A673 (cell line): ENCODE measurements around the gene ZSWIM5. TPM values are rescaled to one million over a fixed set of nuclear protein-coding genes. Genes with fewer than 3 reads are reported as not detected.
"Not testable (repeated sequence)": the region's sequence is repeated elsewhere in the genome, so short reads cannot be mapped to it uniquely, and the experiment has no call there.

ENCODE experiments used
- BruUV-seq: library from RNA; stranded (reverse); fragments of 400-500 nt; replicated peaks from 2 replicates; lab custom pipeline; 2021; lab: Mats Ljungman, UMichigan
- CTCF ChIA-PET: fragments of 300-600 bp; sonication (Branson Sonifier 250); formaldehyde crosslinking; loops from one replicate; lab custom pipeline; 2022; ENCODE audit warnings: antibody characterized with exemption; lab: Charles Lee
- POLR2A ChIA-PET: fragments of 300-600 bp; sonication (Branson Sonifier 250); formaldehyde crosslinking; loops from one replicate; lab custom pipeline; 2022; ENCODE audit warnings: antibody characterized with exemption; ENCODE audit not compliant: low non-redundant PET; lab: Charles Lee
- DNase-seq: peaks from one replicate; pipeline ENCODE4 v3.0.0-alpha.2; 2015; ENCODE audit warnings: low spot score
- H3K27ac ChIP-seq: fragments of 200-600 bp; sonication (generic); 2 replicates; pipeline ENCODE4 v1.5.1; 2016; ENCODE audit warnings: mixed run types, low read depth, mild to moderate bottlenecking, mixed read lengths, antibody characterized with exemption, low read length; ENCODE audit not compliant: poor library complexity, severe bottlenecking
- H3K27me3 ChIP-seq: fragments of 200-600 bp; sonication (generic); replicated peaks from 2 replicates; pipeline ENCODE4 v1.6.1; 2017; ENCODE audit warnings: mixed run types, low read depth, mild to moderate bottlenecking, mixed read lengths, antibody characterized with exemption, low read length; ENCODE audit not compliant: insufficient read depth, poor library complexity
- H3K36me3 ChIP-seq: fragments of 200-600 bp; sonication (generic); 2 replicates; pipeline ENCODE4 v1.6.1; 2016; ENCODE audit warnings: mixed run types, mild to moderate bottlenecking, mixed read lengths, antibody characterized with exemption, low read length; ENCODE audit not compliant: insufficient read depth, poor library complexity, severe bottlenecking
- H3K4me1 ChIP-seq: fragments of 200-600 bp; sonication (generic); 2 replicates; pipeline ENCODE4 v1.6.1; 2017; ENCODE audit warnings: mixed run types, mild to moderate bottlenecking, mixed read lengths, antibody characterized with exemption, low read length; ENCODE audit not compliant: insufficient read depth, poor library complexity, severe bottlenecking
- H3K4me3 ChIP-seq: fragments of 200-600 bp; sonication (generic); 2 replicates; pipeline ENCODE4 v1.5.1; 2016; ENCODE audit warnings: low read depth, mixed run types, mild to moderate bottlenecking, mixed read lengths, low read length; ENCODE audit not compliant: poor library complexity, severe bottlenecking
- H3K9me3 ChIP-seq: fragments of 200-600 bp; sonication (generic); 2 replicates; pipeline ENCODE4 v1.6.1; 2016; ENCODE audit warnings: mixed run types, low read depth, mild to moderate bottlenecking, mixed read lengths, antibody characterized with exemption, low read length; ENCODE audit not compliant: poor library complexity, severe bottlenecking
- CTCF ChIP-seq: fragments of 300-800, 200-600 bp; sonication (generic); conservative IDR thresholded peaks from 2 replicates; pipeline ENCODE4 v1.5.1; 2017; ENCODE audit warnings: low read depth, mild to moderate bottlenecking, antibody characterized with exemption, low read length, moderate library complexity, mixed read lengths
- EZH2 ChIP-seq: fragments of 200-600 bp; sonication (generic); IDR thresholded peaks from 2 replicates; pipeline ENCODE4 v1.6.1; 2017; ENCODE audit warnings: borderline replicate concordance, low read depth, mild to moderate bottlenecking, mixed read lengths, antibody characterized with exemption, low read length; ENCODE audit not compliant: poor library complexity, severe bottlenecking
- intact Hi-C: fragments of 100-400 bp; cut with micrococcal nuclease; formaldehyde crosslinking; loops from one replicate; pipeline ENCODE4 v1.10.0; 2022; ENCODE audit not compliant: unreplicated experiment
- total RNA-seq: library from RNA; stranded (reverse); gene quantifications from 2 replicates; pipeline ENCODE4 v1.2.3, GENCODE V29; 2021

Gene ZSWIM5
- total RNA-seq, 1 experiment from 2014 or later: 0.67 TPM

DNA sequence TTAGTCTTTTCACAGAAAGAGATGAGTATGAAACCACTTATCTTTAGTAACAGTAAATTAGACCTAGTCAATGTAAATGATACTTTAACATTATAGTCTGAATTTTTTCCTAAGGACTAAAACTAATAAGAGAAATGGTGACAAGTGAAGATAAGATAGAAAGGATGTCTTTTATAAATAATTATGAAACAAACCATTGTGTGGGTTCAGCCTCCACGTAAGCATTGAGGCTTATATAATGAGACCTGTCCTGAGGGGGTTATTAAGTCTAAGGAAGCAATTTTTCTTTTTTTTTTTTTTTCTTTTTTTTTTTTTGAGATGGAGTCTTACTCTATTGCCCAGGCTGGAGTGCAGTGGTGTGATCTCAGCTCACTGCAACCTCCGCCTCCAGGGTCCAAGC, 138.6 kb downstream of the ZSWIM5 start:
- Histone ChIP-seq H3K4me3 (no peak overlapping the region), H3K27ac (no peak overlapping the region), H3K9me3 (no peaks in the 10 kb centered on the region), H3K4me1 (no peaks in the 10 kb centered on the region), H3K36me3 (no peaks in the 10 kb centered on the region), H3K27me3 (no peaks in the 10 kb centered on the region)
- BruUV-seq: no TSS peak
- no peak for DNase-seq
- POLR2A ChIA-PET: no interaction called here
- intact Hi-C loops: no loop called here
- CTCF ChIA-PET: no interaction called here
- TF ChIP-seq EZH2: no peak

- Histone ChIP-seq H3K4me1 (no peaks in the 10 kb centered on the region), H3K9me3 (no peaks in the 10 kb centered on the region), H3K27me3 (no peaks in the 10 kb centered on the region), H3K4me3 (no peak overlapping the region), H3K36me3 (no peaks in the 10 kb centered on the region), H3K27ac (no peak overlapping the region)
- intact Hi-C loops: no loop called here
- ChIA-PET POLR2A (no interaction called here), CTCF (no interaction called here)
- no peak for TF ChIP-seq CTCF
- TF ChIP-seq EZH2: no peak
- DNase-seq: no peak
- BruUV-seq: no TSS peak
These were observed 141.3 kb downstream of the ZSWIM5 start for GRCh38 chr1:45065083-45065482.

DNA sequence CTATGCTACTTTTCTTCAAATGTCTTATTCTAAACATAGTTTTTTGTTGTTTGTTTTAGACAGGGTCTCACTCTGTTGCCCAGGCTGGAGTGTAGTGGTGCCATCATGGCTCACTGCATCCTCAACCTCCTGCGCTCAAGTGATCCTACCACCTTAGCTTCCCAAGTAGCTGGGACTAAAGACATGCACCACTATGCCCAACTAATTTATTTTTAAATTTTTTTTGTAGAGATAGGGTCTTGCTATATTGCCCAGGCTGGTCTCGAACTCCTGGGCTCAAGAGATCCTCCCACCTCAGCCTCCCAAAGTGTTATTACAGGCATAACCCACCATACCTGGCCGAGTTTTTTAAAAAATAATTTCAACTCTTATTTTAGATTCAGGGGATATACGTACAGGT, 143.9 kb downstream of the ZSWIM5 start:
- H3K27ac ChIP-seq, intact Hi-C loops, H3K4me1 ChIP-seq, H3K9me3 ChIP-seq, DNase-seq, POLR2A ChIA-PET, BruUV-seq, CTCF ChIA-PET, H3K36me3 ChIP-seq, H3K4me3 ChIP-seq, H3K27me3 ChIP-seq: not testable (repeated sequence)

GRCh38 chr1:45059829-45060228, 146.6 kb downstream of the ZSWIM5 start:
- intact Hi-C loops: no loop called here
- TF ChIP-seq CTCF (no peak), EZH2 (no peak)
- ChIA-PET CTCF (no interaction called here), POLR2A (no interaction called here)
- Histone ChIP-seq H3K4me1 (no peaks in the 10 kb centered on the region), H3K9me3 (no peaks in the 10 kb centered on the region), H3K27ac (no peak overlapping the region), H3K27me3 (peaks cover 8% of the 10 kb centered on the region), H3K36me3 (no peaks in the 10 kb centered on the region), H3K4me3 (no peak overlapping the region)
- no TSS peak for BruUV-seq
- DNase-seq: no peak
